ENCODE measurements around the gene CDH13. TPM values are rescaled to one million over a fixed set of nuclear protein-coding genes. Genes with fewer than 3 reads are reported as not detected.

The CDH13 gene
- total and polyA plus RNA-seq, 2 of the 8 experiments (the other 6 are each of a cell fraction or from before 2014, with no cell fraction given) = 2.3 to 2.4 TPM

DNA sequence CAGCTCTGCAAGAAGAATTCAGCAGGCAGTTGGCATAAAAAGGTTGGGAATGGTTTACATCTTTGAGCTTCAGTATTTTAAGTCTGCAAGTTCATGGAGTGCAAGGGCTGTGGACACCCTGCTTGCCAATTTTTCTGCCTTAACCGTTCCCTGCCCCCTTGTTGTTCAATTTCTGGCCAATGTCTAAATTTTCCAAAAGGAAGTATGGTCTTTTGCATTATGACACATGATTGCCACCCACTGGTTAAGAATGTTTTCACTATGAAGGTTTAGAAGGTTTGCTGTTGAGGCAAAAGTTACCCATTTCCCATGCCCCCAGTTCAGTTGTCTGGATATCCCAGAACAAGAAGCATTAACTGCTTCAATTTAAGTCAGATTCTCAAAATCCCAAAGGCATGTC, 441.9 kb downstream of the CDH13 start:
- Histone ChIP-seq H2AK5ac (ENCODE audit: low read depth, low read length) (no peak overlapping the region), H3K27me3 (replicated peaks in 1 of 4; ENCODE audit: control insufficient read depth in 3 of 4, extremely low read depth in 1 of 4, insufficient read depth in 3 of 4, low read length in 3 of 4) (peaks cover 0 to 2% (median 0%) of the 10 kb centered on the region in 4 experiments; a peak in 1 of 7 replicates), H3K4me2 (ENCODE audit: insufficient read depth in 1 of 2, low read depth in 2 of 2, low read length in 2 of 2) (no peak overlapping the region), H4K91ac (replicated peaks; ENCODE audit: insufficient read length, low read length) (no peak overlapping the region), H3K9ac (replicated peaks in 1 of 4; ENCODE audit: extremely low read depth in 1 of 4, low read depth in 3 of 4, low read length in 3 of 4) (no peak overlapping the region), H3K79me1 (ENCODE audit: low read depth, low read length) (no peaks in the 10 kb centered on the region), H2BK12ac (ENCODE audit: low read depth, low read length) (no peak overlapping the region), H3K23ac (ENCODE audit: insufficient read length) (no peak overlapping the region), H2BK5ac (ENCODE audit: low read depth, low read length) (no peak overlapping the region), H2AFZ (ENCODE audit: low read length) (no peak overlapping the region), H2BK15ac (ENCODE audit: low read length) (no peak overlapping the region), H2BK120ac (replicated peaks; ENCODE audit: low read depth, low read length) (no peak overlapping the region), H3K79me2 (ENCODE audit: control insufficient read depth in 1 of 2, insufficient read depth in 2 of 2, low read length in 2 of 2) (no peaks in the 10 kb centered on the region), H3K4me1 (replicated peaks in 1 of 4; ENCODE audit: control insufficient read depth in 3 of 4, insufficient read depth in 4 of 4, low read length in 3 of 4) (peaks cover 0 to 3% (median 0%) of the 10 kb centered on the region in 4 experiments; a peak in 1 of 7 replicates), H2BK20ac (ENCODE audit: low read length) (no peak overlapping the region), H3K9me3 (ENCODE audit: insufficient read depth in 2 of 2, low read depth in 1 of 2, low read length in 1 of 2) (peaks cover 14 to 21% of the 10 kb centered on the region in 2 experiments; a peak in 3 of 4 replicates), H3K23me2 (ENCODE audit: low read depth, low read length) (no peaks in the 10 kb centered on the region), H3K4me3 (ENCODE audit: extremely low read depth in 1 of 4, insufficient read depth in 2 of 4, low read depth in 3 of 4, low read length in 4 of 4) (no peak overlapping the region), H3K56ac (replicated peaks; ENCODE audit: insufficient read length, low read depth, low read length) (no peak overlapping the region), H3K27ac (ENCODE audit: low read depth, low read length) (no peak overlapping the region), H3K4ac (replicated peaks; ENCODE audit: insufficient read length, low read depth, low read length) (no peak overlapping the region), H3K36me3 (ENCODE audit: control insufficient read depth in 2 of 4, insufficient read depth in 4 of 4, low read length in 3 of 4) (no peaks in the 10 kb centered on the region), H4K5ac (ENCODE audit: insufficient read length, low read depth, low read length) (no peak overlapping the region), H4K20me1 (replicated peaks in 1 of 2; ENCODE audit: control insufficient read depth in 1 of 2, insufficient read depth in 2 of 2, low read length in 2 of 2) (no peaks in the 10 kb centered on the region), H4K8ac (ENCODE audit: extremely low read depth, insufficient read depth, low read length) (no peak overlapping the region), H3K18ac (ENCODE audit: extremely low read depth, low read length) (no peak overlapping the region), H3K14ac (ENCODE audit: insufficient read length) (no peak overlapping the region)
- DNase-seq (ENCODE audit: low read depth in 1 of 2, low spot score in 2 of 2) (no peak), FAIRE-seq (no peak)
- ChIA-PET CTCF (ENCODE audit: partially characterized antibody) (no interaction called here), POLR2A (ENCODE audit: partially characterized antibody) (no interaction called here)
- 86% methylated on average over 1 of the region's 1 CpG; no CpG with 5 or more reads in 1 of the 2 experiments for WGBS, 2 experiments (ENCODE audit: extremely low coverage in 1 of 2, insufficient coverage in 1 of 2, insufficient read length in 1 of 2, insufficient replicate concordance in 2 of 2, low coverage in 1 of 2, low lambda C conversion rate in 2 of 2, missing lambda C conversion rate in 1 of 2)
- TF ChIP-seq SRF (IDR thresholded peaks at IDR 0.05; ENCODE audit: low read depth, low read length) = no peak
- no peak for TF ChIP-seq RAD21 (IDR thresholded peaks at IDR 0.05 in 1 of 2, conservative IDR thresholded peaks at IDR 0.05 in 1 of 2; ENCODE audit: low read depth in 2 of 2, low read length in 2 of 2)
- TF ChIP-seq SIX5 (IDR thresholded peaks at IDR 0.05; ENCODE audit: low read depth, low read length) = no peak
- TF ChIP-seq NANOG (IDR thresholded peaks at IDR 0.05; ENCODE audit: insufficient read depth, low read depth, low read length, poor library complexity, severe bottlenecking) = no peak
- no peak for TF ChIP-seq CBX5 (IDR thresholded peaks at IDR 0.05; ENCODE audit: low read depth, low read length)
- no peak for TF ChIP-seq RXRA (IDR thresholded peaks at IDR 0.05; ENCODE audit: insufficient read depth, low read depth, low read length)
- no peak for TF ChIP-seq KDM4A (IDR thresholded peaks at IDR 0.05; ENCODE audit: low read depth, low read length, severe bottlenecking)
- no peak for TF ChIP-seq SUZ12 (IDR thresholded peaks at IDR 0.05; ENCODE audit: low read length)
- TF ChIP-seq FOSL1 (IDR thresholded peaks at IDR 0.05; ENCODE audit: insufficient read depth, low read depth, low read length) = no peak
- TF ChIP-seq POLR2A (IDR thresholded peaks at IDR 0.05; ENCODE audit: control extremely low read depth in 1 of 2, low read depth in 2 of 2, low read length in 2 of 2) = no peak
- TF ChIP-seq CEBPB (IDR thresholded peaks at IDR 0.05; ENCODE audit: low read depth, low read length) = no peak
- TF ChIP-seq, protein P1, sequence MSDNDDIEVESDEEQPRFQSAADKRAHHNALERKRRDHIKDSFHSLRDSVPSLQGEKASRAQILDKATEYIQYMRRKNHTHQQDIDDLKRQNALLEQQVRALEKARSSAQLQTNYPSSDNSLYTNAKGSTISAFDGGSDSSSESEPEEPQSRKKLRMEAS (IDR thresholded peaks at IDR 0.05) = no peak
- TF ChIP-seq RFX5 (IDR thresholded peaks at IDR 0.05; ENCODE audit: borderline replicate concordance, low read depth, low read length) = no peak
